K562 (cell line): ENCODE measurements around the gene CBLL1. TPM values are rescaled to one million over a fixed set of nuclear protein-coding genes. Genes with fewer than 3 reads are reported as not detected.

Experiments used
- ATAC-seq: fragments of 200-7000 bp; cut with Tn5 transposase; 3 replicates; pipeline ENCODE4 v1.9.1; 2020; ENCODE audit warnings: moderate library complexity
- BruUV-seq: library from RNA; stranded (reverse); fragments of 400-500 nt; replicated peaks from 2 replicates; lab custom pipeline; 2021; lab: Mats Ljungman, UMichigan
- CTCF ChIA-PET: fragments of 300-600 bp; formaldehyde crosslinking; extraction: SDS; loops from one replicate; lab custom pipeline; 2021; ENCODE audit warnings: low intra/inter-chr PET ratio; lab: Yijun Ruan, JAX
- POLR2A ChIA-PET: fragments of 300-600, 350-650 bp; sonication (Branson Sonifier 250); formaldehyde crosslinking; extraction: SDS; loops from one replicate; lab custom pipeline; 2021; ENCODE audit warnings: antibody characterized with exemption, inconsistent platforms; lab: Yijun Ruan, JAX
- DNase-seq, 4 experiments: peaks; one replicate each; pipeline versions ENCODE4 v3.0.0 to v3.0.0-alpha.2; 2011 to 2018; ENCODE audit warnings: low spot score in 3 of 4, mixed read lengths in 3 of 4; ENCODE audit errors: extremely low read depth in 1 of 4
- FAIRE-seq: peaks from 2 replicates; lab custom pipeline; 2011; peaks lifted over from hg19 to GRCh38; lab: Jason Lieb, UNC
- H2AFZ ChIP-seq: 2 replicates; pipeline ENCODE4 v1.6.0; 2011; ENCODE audit warnings: low read depth, low read length, control low read depth, inconsistent platforms
- H3K27ac ChIP-seq: fragments of 200-600 bp; 3 replicates; pipeline ENCODE4 v1.8.0; 2011; ENCODE audit warnings: low read depth, mild to moderate bottlenecking, control low read depth, inconsistent platforms, low read length, moderate library complexity, mixed read lengths; ENCODE audit errors: extremely low read depth
- H3K27me3 ChIP-seq, 2 experiments: fragments of 300-600 bp in 1 of 2; 2 replicates in 1 of 2; 3 replicates in 1 of 2; pipeline versions ENCODE4 v1.6.0 to v1.8.0; 2011; ENCODE audit warnings: inconsistent platforms in 2 of 2, low read length in 2 of 2, mild to moderate bottlenecking in 1 of 2, mixed read lengths in 1 of 2, moderate library complexity in 1 of 2; ENCODE audit not compliant: control insufficient read depth in 2 of 2, insufficient read depth in 2 of 2
- H3K36me3 ChIP-seq: fragments of 300-600 bp; 3 replicates; pipeline ENCODE4 v1.8.0; 2011; ENCODE audit warnings: mild to moderate bottlenecking, low read length, inconsistent platforms; ENCODE audit not compliant: control insufficient read depth, insufficient read depth
- H3K4me1 ChIP-seq, 2 experiments: fragments of 200-600 bp in 1 of 2; replicated peaks in 1 of 2; 2 replicates in 1 of 2; 3 replicates in 1 of 2; pipeline versions ENCODE4 v1.5.1 to v1.8.0; 2011; ENCODE audit warnings: inconsistent platforms in 2 of 2, low read length in 2 of 2, mild to moderate bottlenecking in 1 of 2, mixed read lengths in 1 of 2, moderate library complexity in 1 of 2; ENCODE audit not compliant: control insufficient read depth in 2 of 2, insufficient read depth in 2 of 2
- H3K4me2 ChIP-seq: 2 replicates; pipeline ENCODE4 v1.6.1; 2011; ENCODE audit warnings: low read length, control low read depth, inconsistent platforms, mixed read lengths; ENCODE audit not compliant: insufficient read depth
- H3K4me3 ChIP-seq: fragments of 200-600 bp; sonication (generic), shearing (Covaris generic); 2 replicates; pipeline ENCODE4 v1.5.1; 2016; ENCODE audit warnings: control low read depth, inconsistent platforms
- H3K79me2 ChIP-seq: fragments of 200-600 bp; 3 replicates; pipeline ENCODE4 v1.8.0; 2011; ENCODE audit warnings: low read length, inconsistent platforms; ENCODE audit not compliant: control insufficient read depth, insufficient read depth
- H3K9ac ChIP-seq, 2 experiments: 2 replicates each; pipeline versions ENCODE4 v1.6.0 to v1.6.1; 2011; ENCODE audit warnings: low read depth in 2 of 2, low read length in 2 of 2, control low read depth in 1 of 2, inconsistent platforms in 1 of 2, mild to moderate bottlenecking in 1 of 2, mixed read lengths in 1 of 2; ENCODE audit not compliant: insufficient read depth in 1 of 2
- H3K9me1 ChIP-seq: one replicate; pipeline ENCODE4 v1.6.0; 2011; ENCODE audit warnings: inconsistent platforms, mild to moderate bottlenecking, low read length, moderate library complexity; ENCODE audit not compliant: control insufficient read depth, insufficient read depth
- H3K9me3 ChIP-seq: replicated peaks from 2 replicates; pipeline ENCODE4 v1.5.1; 2011; ENCODE audit warnings: low read depth, low read length, inconsistent platforms; ENCODE audit not compliant: control insufficient read depth, insufficient read depth
- H4K20me1 ChIP-seq: replicated peaks from 2 replicates; pipeline ENCODE4 v1.6.1; 2011; ENCODE audit warnings: low read length, inconsistent platforms, mixed read lengths; ENCODE audit not compliant: control insufficient read depth, insufficient read depth
- DLX4 ChIP-seq: fragments of 250-450 bp; sonication (Bioruptor Pico); IDR thresholded peaks from 2 replicates; pipeline ENCODE4 v1.6.1; 2021; ENCODE audit warnings: mild to moderate bottlenecking
- GABPB2 ChIP-seq: fragments of 250-450 bp; sonication (Bioruptor Pico); conservative IDR thresholded peaks from 2 replicates; pipeline ENCODE4 v1.5.1; 2021; ENCODE audit warnings: mild to moderate bottlenecking
- HNRNPH1 ChIP-seq: fragments of 200-400 bp; formaldehyde crosslinking; optimal IDR thresholded peaks from 2 replicates; pipeline ENCODE3; 2017; ENCODE audit warnings: low read depth, mild to moderate bottlenecking, low read length, moderate library complexity
- KDM1A ChIP-seq, 2 experiments: fragments of 450-650 bp; IDR thresholded peaks; 2 replicates each; pipeline ENCODE4 v1.6.1; 2016; ENCODE audit warnings: mild to moderate bottlenecking in 2 of 2
- KLF16 ChIP-seq: IDR thresholded peaks from 2 replicates; pipeline ENCODE4 v1.6.1; 2016; ENCODE audit warnings: antibody characterized with exemption
- NCOR1 ChIP-seq: fragments of 450-650 bp; IDR thresholded peaks from 2 replicates; pipeline ENCODE4 v1.6.1; 2016; ENCODE audit warnings: mild to moderate bottlenecking, moderate library complexity
- NFXL1 ChIP-seq: fragments of 450-650 bp; formaldehyde crosslinking; IDR thresholded peaks from 2 replicates; pipeline ENCODE4 v1.4.0; 2021; ENCODE audit warnings: mild to moderate bottlenecking
- POLR3G ChIP-seq: IDR thresholded peaks from 2 replicates; pipeline ENCODE4 v1.6.1; 2011; ENCODE audit not compliant: insufficient read length, insufficient replicate concordance; ENCODE audit errors: extremely low read depth
- PTRF ChIP-seq: fragments of 450-650 bp; IDR thresholded peaks from 2 replicates; pipeline ENCODE4 v1.6.1; 2016; ENCODE audit warnings: mild to moderate bottlenecking, missing genetic modification characterization, missing compliant biosample characterization
- ZBTB17 ChIP-seq: fragments of 450-650 bp; formaldehyde crosslinking; IDR thresholded peaks from 2 replicates; pipeline ENCODE4 v1.4.0; 2020; ENCODE audit warnings: mild to moderate bottlenecking
- ZC3H4 ChIP-seq: sonication (generic); formaldehyde crosslinking; IDR thresholded peaks from 2 replicates; pipeline ENCODE4 v1.9.0; 2021; ENCODE audit warnings: missing genetic modification reagents, borderline replicate concordance
- ZNF311 ChIP-seq: fragments of 250-450 bp; sonication (Bioruptor Pico); IDR thresholded peaks from 2 replicates; pipeline ENCODE4 v1.4.0; 2020; ENCODE audit warnings: mild to moderate bottlenecking, moderate library complexity
- ZNF347 ChIP-seq: fragments of 450-650 bp; formaldehyde crosslinking; IDR thresholded peaks from 2 replicates; pipeline ENCODE4 v1.4.0; 2020; ENCODE audit warnings: low read depth, mild to moderate bottlenecking, moderate library complexity
- WGBS: fragments of 100-300 bp; shearing (Covaris generic); methylation state at CpG from one replicate; pipeline ENCODE4 v1.1.6; 2016; ENCODE audit warnings: low coverage, mixed read lengths; ENCODE audit not compliant: insufficient coverage; ENCODE audit errors: missing lambda C conversion rate; 5-methylcytosine and 5-hydroxymethylcytosine counted together
- in situ Hi-C: fragments of 300-500 bp; cut with MboI; formaldehyde crosslinking; loops from 4 replicates; pipeline ENCODE4 v1.15.0; 2018; ENCODE audit warnings: inconsistent platforms, mixed read lengths
- intact Hi-C: fragments of 100-400 bp; cut with micrococcal nuclease; formaldehyde crosslinking; loops from 2 replicates; pipeline ENCODE4 v1.14.2; 2022
- polyA plus RNA-seq, 8 experiments: library from polyadenylated mRNA; depleted of rRNA in 4 of 8; stranded (reverse) in 5 of 8; unstranded in 3 of 8; fragments of >200 nt; fragmentation: Nextera tagmentation in 2 of 8; fragmentation: Illumina TruSeq in 1 of 8; extraction: Ambion mirVana in 2 of 8; extraction: Trizol in 1 of 8; gene quantifications; 2 replicates each; pipeline versions ENCODE4 v1.2.1 to v1.2.3, GENCODE V29; 2011 to 2014; ENCODE audit warnings: inconsistent platforms in 1 of 8, missing spikeins in 1 of 8
- total RNA-seq, 7 experiments: library from RNA; depleted of rRNA in 6 of 7; stranded (reverse); fragments of >200 nt in 6 of 7; fragmentation: Illumina TruSeq in 2 of 7; extraction: Trizol in 2 of 7; gene quantifications; 2 replicates each; pipeline versions ENCODE4 v1.2.1 to v1.2.3, GENCODE V29; 2011 to 2021; ENCODE audit warnings: low replicate concordance in 1 of 7
- TF ChIP-seq, protein P1 (sequence below): sonication (generic); formaldehyde crosslinking; IDR thresholded peaks from 2 replicates; pipeline ENCODE4 v1.8.0; 2022; ENCODE audit warnings: mild to moderate bottlenecking, low read depth, missing genetic modification reagents

CBLL1 gene
- total and polyA plus RNA-seq, 9 of the 15 experiments (the other 6 are each of a cell fraction or from before 2014, with no cell fraction given) = 14.7 to 67.9 (median 35.4) TPM

DNA sequence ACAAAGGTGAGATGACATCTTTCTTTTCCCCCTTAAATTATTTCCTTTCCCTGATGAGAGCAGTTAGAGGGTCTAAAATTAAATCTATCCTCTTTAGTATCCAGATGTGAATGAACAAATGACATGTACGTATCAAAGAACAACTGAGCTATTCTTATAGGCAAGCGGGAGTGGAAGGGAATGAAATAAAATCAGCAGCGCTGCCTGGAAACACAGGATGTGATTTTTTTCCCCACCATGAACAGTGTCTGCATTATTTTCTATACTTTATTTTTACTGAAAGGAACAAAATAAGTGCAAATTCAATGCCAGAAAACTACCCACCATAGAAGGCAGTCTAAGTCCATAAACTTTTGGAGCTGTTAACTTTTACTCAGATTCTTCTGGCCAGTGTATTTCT is 42.8 kb upstream of the CBLL1 start:
- Histone ChIP-seq H3K79me2 (no peaks in the 10 kb centered on the region), H3K4me3 (no peak overlapping the region), H3K27me3 (peaks cover 9 to 12% of the 10 kb centered on the region in 2 experiments; a peak in 4 of 5 replicates), H3K4me1 (no peaks in the 10 kb centered on the region), H3K36me3 (no peaks in the 10 kb centered on the region), H3K9me1 (no peaks in the 10 kb centered on the region), H3K27ac (no peak overlapping the region), H4K20me1 (no peaks in the 10 kb centered on the region), H3K9ac (no peak overlapping the region), H3K4me2 (no peak overlapping the region), H3K9me3 (no peaks in the 10 kb centered on the region), H2AFZ (no peak overlapping the region)
- POLR2A ChIA-PET = interaction anchor here (0.7 to 1.4 kb wide), 3 partner anchors 8 to 27 kb away, joined by 3 to 8 read pairs (median 3); no protein-coding TSS in a partner anchor
- no peak for FAIRE-seq
- in situ Hi-C loops = no loop called here
- TF ChIP-seq NCOR1 (no peak), ZC3H4 (CRISPR knock-in tag) (no peak), ZNF347 (CRISPR knock-in tag) (no peak), HNRNPH1 (no peak), KLF16 (no peak), DLX4 (CRISPR knock-in tag) (no peak), ZNF311 (CRISPR knock-in tag) (no peak), GABPB2 (CRISPR knock-in tag) (no peak), POLR3G (no peak), ZBTB17 (no peak), NFXL1 (CRISPR knock-in tag) (no peak), PTRF (no peak), KDM1A (IDR thresholded peaks at IDR 0.05) (no peak)
- TF ChIP-seq, protein P1, sequence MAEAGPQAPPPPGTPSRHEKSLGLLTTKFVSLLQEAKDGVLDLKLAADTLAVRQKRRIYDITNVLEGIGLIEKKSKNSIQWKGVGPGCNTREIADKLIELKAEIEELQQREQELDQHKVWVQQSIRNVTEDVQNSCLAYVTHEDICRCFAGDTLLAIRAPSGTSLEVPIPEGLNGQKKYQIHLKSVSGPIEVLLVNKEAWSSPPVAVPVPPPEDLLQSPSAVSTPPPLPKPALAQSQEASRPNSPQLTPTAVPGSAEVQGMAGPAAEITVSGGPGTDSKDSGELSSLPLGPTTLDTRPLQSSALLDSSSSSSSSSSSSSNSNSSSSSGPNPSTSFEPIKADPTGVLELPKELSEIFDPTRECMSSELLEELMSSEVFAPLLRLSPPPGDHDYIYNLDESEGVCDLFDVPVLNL (CRISPR knock-in tag) = no peak
- no peak for ATAC-seq
- no peak for DNase-seq
- no TSS peak for BruUV-seq
- intact Hi-C loops = no loop called here
- CTCF ChIA-PET = interaction anchor here (0.6 kb wide), 1 partner anchor 1780 kb away, joined by 5 read pairs; no protein-coding TSS in a partner anchor
- 2% methylated on average over 3 of the region's 3 CpGs for WGBS
